PC-9 (cell line): ENCODE data around the gene HOXC9. TPM values are rescaled to one million over a fixed set of nuclear protein-coding genes. Genes with fewer than 3 reads are reported as not detected.
A peak's percentile ranks its signal among the peaks of the same experiment; 100 is the strongest.

Experiments used
- BruUV-seq: library from RNA; stranded (reverse); fragments of 400-500 nt; replicated peaks from 2 replicates; lab custom pipeline; 2021; lab: Mats Ljungman, UMichigan
- CTCF ChIA-PET: fragments of 300-600 bp; sonication (Branson Sonifier 250); formaldehyde crosslinking; loops from one replicate; lab custom pipeline; 2022; ENCODE audit warnings: antibody characterized with exemption; lab: Charles Lee
- POLR2A ChIA-PET: fragments of 300-600 bp; sonication (Branson Sonifier 250); formaldehyde crosslinking; loops from one replicate; lab custom pipeline; 2022; ENCODE audit warnings: antibody characterized with exemption; ENCODE audit not compliant: unreplicated experiment; lab: Charles Lee
- DNase-seq, 2 experiments: peaks; one replicate each; pipeline versions ENCODE4 v3.0.0 to v3.0.0-alpha.2; 2015 to 2022; ENCODE audit warnings: mixed read lengths in 1 of 2
- H2AFZ ChIP-seq: fragments of 200-600 bp; sonication (generic); 2 replicates; pipeline ENCODE4 v1.8.1; 2017; ENCODE audit warnings: antibody characterized with exemption
- H3F3A ChIP-seq: fragments of 200-600 bp; sonication (generic); 2 replicates; pipeline ENCODE4 v1.8.1; 2017; ENCODE audit warnings: antibody characterized with exemption, mild to moderate bottlenecking, low read depth; ENCODE audit not compliant: insufficient read depth
- H3K27ac ChIP-seq: fragments of 200-600 bp; sonication (generic); 2 replicates; pipeline ENCODE4 v1.6.1; 2016; ENCODE audit warnings: mixed run types
- H3K27me3 ChIP-seq: fragments of 200-600 bp; sonication (generic); 2 replicates; pipeline ENCODE4 v1.6.1; 2016; ENCODE audit warnings: low read depth, mixed run types; ENCODE audit not compliant: insufficient read depth
- H3K36me3 ChIP-seq: fragments of 200-600 bp; sonication (generic); 2 replicates; pipeline ENCODE4 v1.6.1; 2016; ENCODE audit warnings: low read depth, mixed run types
- H3K4me1 ChIP-seq: fragments of 200-600 bp; sonication (generic); replicated peaks from 2 replicates; pipeline ENCODE4 v1.6.1; 2016; ENCODE audit warnings: mixed run types; ENCODE audit not compliant: insufficient read depth
- H3K4me2 ChIP-seq: fragments of 200-600 bp; sonication (generic); 2 replicates; pipeline ENCODE4 v1.6.1; 2017; ENCODE audit warnings: mixed run types
- H3K4me3 ChIP-seq: fragments of 200-600 bp; sonication (generic); 2 replicates; pipeline ENCODE4 v1.6.1; 2016; ENCODE audit warnings: mixed run types
- H3K79me2 ChIP-seq: fragments of 200-600 bp; sonication (generic); 2 replicates; pipeline ENCODE4 v1.6.1; 2017; ENCODE audit warnings: low read depth, mixed run types
- H3K9me2 ChIP-seq: fragments of 200-600 bp; sonication (generic); 2 replicates; pipeline ENCODE4 v1.8.1; 2017; ENCODE audit warnings: mild to moderate bottlenecking; ENCODE audit not compliant: insufficient read depth
- H3K9me3 ChIP-seq: fragments of 200-600 bp; sonication (generic); 2 replicates; pipeline ENCODE4 v1.8.1; 2016; ENCODE audit warnings: low read depth; ENCODE audit not compliant: insufficient read depth
- H4K20me1 ChIP-seq: fragments of 200-600 bp; sonication (generic); 2 replicates; pipeline ENCODE4 v1.8.1; 2017; ENCODE audit not compliant: insufficient read depth
- CTCF ChIP-seq: fragments of 200-600 bp; sonication (generic); conservative IDR thresholded peaks from 2 replicates; pipeline ENCODE4 v1.6.1; 2017; ENCODE audit warnings: mixed run types, antibody characterized with exemption, mild to moderate bottlenecking, moderate library complexity
- EZH2 ChIP-seq: fragments of 200-600 bp; sonication (generic); IDR thresholded peaks from 2 replicates; pipeline ENCODE4 v1.8.0; 2017; ENCODE audit warnings: antibody characterized with exemption, low read depth
- intact Hi-C: fragments of 100-400 bp; cut with micrococcal nuclease; formaldehyde crosslinking; loops from one replicate; pipeline ENCODE4 v1.10.0; 2022; ENCODE audit not compliant: unreplicated experiment
- total RNA-seq: library from RNA; stranded (reverse); gene quantifications from 2 replicates; pipeline ENCODE4 v1.2.3, GENCODE V29; 2021

The HOXC9 gene
- total RNA-seq, 1 experiment from 2014 or later = 10.2 TPM

GRCh38 chr12:54033980-54034784 lies 34.2 kb downstream of the HOXC9 start:
- no peaks in the 10 kb centered on the region for H3F3A ChIP-seq
- ChIA-PET CTCF (no interaction called here), POLR2A (no interaction called here)
- no peaks in the 10 kb centered on the region for H3K79me2 ChIP-seq
- H3K27me3 ChIP-seq = peaks cover 8% of the 10 kb centered on the region
- H4K20me1 ChIP-seq = no peaks in the 10 kb centered on the region
- no peak overlapping the region for H2AFZ ChIP-seq
- no peak overlapping the region for H3K27ac ChIP-seq
- 0 out of 2 replicates have a peak, but pooled peaks cover 5% of the 10 kb centered on the region for H3K4me1 ChIP-seq
- no peaks in the 10 kb centered on the region for H3K9me2 ChIP-seq
- DNase-seq = no peak
- peak overlapping the region; percentile 80 for H3K4me2 ChIP-seq
- H3K9me3 ChIP-seq = no peaks in the 10 kb centered on the region
- peak overlapping the region; percentile 47; the same call in 1 of the 2 replicates for H3K4me3 ChIP-seq
- BruUV-seq = no TSS peak
- no peaks in the 10 kb centered on the region for H3K36me3 ChIP-seq
- no peak for TF ChIP-seq EZH2
- no peak for TF ChIP-seq CTCF
- intact Hi-C loops = loop anchor here (2.0 kb wide), 1 partner anchor 167 kb away; no protein-coding TSS in a partner anchor

- Histone ChIP-seq H3K4me1 (0 out of 2 replicates have a peak, but pooled peaks cover 5% of the 10 kb centered on the region), H3K79me2 (no peaks in the 10 kb centered on the region), H3K9me2 (no peaks in the 10 kb centered on the region), H3K36me3 (no peaks in the 10 kb centered on the region), H2AFZ (no peak overlapping the region), H3K9me3 (no peaks in the 10 kb centered on the region), H3F3A (no peaks in the 10 kb centered on the region), H3K27me3 (peaks cover 15% of the 10 kb centered on the region), H3K27ac (no peak overlapping the region), H4K20me1 (no peaks in the 10 kb centered on the region), H3K4me3 (no peak overlapping the region), H3K4me2 (no peak overlapping the region)
- no peak for TF ChIP-seq CTCF
- no peak for TF ChIP-seq EZH2
- CTCF ChIA-PET = no interaction called here
- POLR2A ChIA-PET = no interaction called here
- BruUV-seq = no TSS peak
- intact Hi-C loops = no loop called here
- DNase-seq = no peak
Observed at GRCh38 chr12:54034785-54035310, 34.9 kb downstream of the HOXC9 start.

- no peak for TF ChIP-seq EZH2
- TF ChIP-seq CTCF = no peak
- no TSS peak for BruUV-seq
- ChIA-PET CTCF (no interaction called here), POLR2A (no interaction called here)
- no peak overlapping the region for H3K4me3 ChIP-seq
- intact Hi-C loops = no loop called here
- H3K4me2 ChIP-seq = no peak overlapping the region
- 0 out of 2 replicates have a peak, but pooled peaks cover 5% of the 10 kb centered on the region for H3K4me1 ChIP-seq
- no peak overlapping the region for H2AFZ ChIP-seq
- H3K36me3 ChIP-seq = no peaks in the 10 kb centered on the region
- H3K9me3 ChIP-seq = no peaks in the 10 kb centered on the region
- peaks cover 15% of the 10 kb centered on the region for H3K27me3 ChIP-seq
- H3F3A ChIP-seq = no peaks in the 10 kb centered on the region
- no peaks in the 10 kb centered on the region for H3K79me2 ChIP-seq
- DNase-seq = no peak
- H3K9me2 ChIP-seq = no peaks in the 10 kb centered on the region
- no peaks in the 10 kb centered on the region for H4K20me1 ChIP-seq
- no peak overlapping the region for H3K27ac ChIP-seq
Observed at GRCh38 chr12:54035568-54036264, 35.8 kb downstream of the HOXC9 start.
